ENCODE data around the gene DNAJC27.

DNA sequence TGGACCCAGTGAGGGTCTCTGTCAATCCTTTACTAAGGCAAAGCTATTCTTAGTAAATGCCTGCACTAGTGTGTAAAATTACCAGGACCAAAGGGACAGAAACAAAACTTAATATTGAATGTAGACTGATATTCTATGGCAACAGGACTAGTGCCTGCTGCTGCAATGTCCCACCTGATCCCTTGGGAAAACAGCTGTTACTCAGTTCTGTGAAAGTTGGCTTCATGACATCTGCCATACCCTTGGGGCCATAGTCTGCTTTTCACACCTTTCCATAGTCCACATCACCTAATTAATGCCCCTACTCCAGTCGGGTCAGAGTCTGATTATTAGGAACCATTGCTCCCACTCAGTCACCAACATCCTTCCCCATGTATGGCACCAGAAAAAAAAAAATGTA, 14.5 kb downstream of the DNAJC27 start:
- TF ChIP-seq ATF1 (CRISPR knock-in tag; IDR thresholded peaks at IDR 0.05) (no peak), ZNF232 (CRISPR knock-in tag; IDR thresholded peaks at IDR 0.05) (no peak), SP1 (CRISPR knock-in tag; conservative IDR thresholded peaks at IDR 0.05) (no peak), GABPB1 (CRISPR knock-in tag; IDR thresholded peaks at IDR 0.05) (no peak)
- TF ChIP-seq, protein P1, sequence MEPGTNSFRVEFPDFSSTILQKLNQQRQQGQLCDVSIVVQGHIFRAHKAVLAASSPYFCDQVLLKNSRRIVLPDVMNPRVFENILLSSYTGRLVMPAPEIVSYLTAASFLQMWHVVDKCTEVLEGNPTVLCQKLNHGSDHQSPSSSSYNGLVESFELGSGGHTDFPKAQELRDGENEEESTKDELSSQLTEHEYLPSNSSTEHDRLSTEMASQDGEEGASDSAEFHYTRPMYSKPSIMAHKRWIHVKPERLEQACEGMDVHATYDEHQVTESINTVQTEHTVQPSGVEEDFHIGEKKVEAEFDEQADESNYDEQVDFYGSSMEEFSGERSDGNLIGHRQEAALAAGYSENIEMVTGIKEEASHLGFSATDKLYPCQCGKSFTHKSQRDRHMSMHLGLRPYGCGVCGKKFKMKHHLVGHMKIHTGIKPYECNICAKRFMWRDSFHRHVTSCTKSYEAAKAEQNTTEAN (CRISPR knock-in tag; IDR thresholded peaks at IDR 0.05): no peak
- TF ChIP-seq, protein P2, sequence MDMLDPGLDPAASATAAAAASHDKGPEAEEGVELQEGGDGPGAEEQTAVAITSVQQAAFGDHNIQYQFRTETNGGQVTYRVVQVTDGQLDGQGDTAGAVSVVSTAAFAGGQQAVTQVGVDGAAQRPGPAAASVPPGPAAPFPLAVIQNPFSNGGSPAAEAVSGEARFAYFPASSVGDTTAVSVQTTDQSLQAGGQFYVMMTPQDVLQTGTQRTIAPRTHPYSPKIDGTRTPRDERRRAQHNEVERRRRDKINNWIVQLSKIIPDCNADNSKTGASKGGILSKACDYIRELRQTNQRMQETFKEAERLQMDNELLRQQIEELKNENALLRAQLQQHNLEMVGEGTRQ (CRISPR knock-in tag; IDR thresholded peaks at IDR 0.05): no peak
- TF ChIP-seq, protein P3, sequence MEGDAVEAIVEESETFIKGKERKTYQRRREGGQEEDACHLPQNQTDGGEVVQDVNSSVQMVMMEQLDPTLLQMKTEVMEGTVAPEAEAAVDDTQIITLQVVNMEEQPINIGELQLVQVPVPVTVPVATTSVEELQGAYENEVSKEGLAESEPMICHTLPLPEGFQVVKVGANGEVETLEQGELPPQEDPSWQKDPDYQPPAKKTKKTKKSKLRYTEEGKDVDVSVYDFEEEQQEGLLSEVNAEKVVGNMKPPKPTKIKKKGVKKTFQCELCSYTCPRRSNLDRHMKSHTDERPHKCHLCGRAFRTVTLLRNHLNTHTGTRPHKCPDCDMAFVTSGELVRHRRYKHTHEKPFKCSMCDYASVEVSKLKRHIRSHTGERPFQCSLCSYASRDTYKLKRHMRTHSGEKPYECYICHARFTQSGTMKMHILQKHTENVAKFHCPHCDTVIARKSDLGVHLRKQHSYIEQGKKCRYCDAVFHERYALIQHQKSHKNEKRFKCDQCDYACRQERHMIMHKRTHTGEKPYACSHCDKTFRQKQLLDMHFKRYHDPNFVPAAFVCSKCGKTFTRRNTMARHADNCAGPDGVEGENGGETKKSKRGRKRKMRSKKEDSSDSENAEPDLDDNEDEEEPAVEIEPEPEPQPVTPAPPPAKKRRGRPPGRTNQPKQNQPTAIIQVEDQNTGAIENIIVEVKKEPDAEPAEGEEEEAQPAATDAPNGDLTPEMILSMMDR (IDR thresholded peaks at IDR 0.05): no peak
- TF ChIP-seq, protein P4, sequence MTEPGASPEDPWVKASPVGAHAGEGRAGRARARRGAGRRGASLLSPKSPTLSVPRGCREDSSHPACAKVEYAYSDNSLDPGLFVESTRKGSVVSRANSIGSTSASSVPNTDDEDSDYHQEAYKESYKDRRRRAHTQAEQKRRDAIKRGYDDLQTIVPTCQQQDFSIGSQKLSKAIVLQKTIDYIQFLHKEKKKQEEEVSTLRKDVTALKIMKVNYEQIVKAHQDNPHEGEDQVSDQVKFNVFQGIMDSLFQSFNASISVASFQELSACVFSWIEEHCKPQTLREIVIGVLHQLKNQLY (CRISPR knock-in tag; IDR thresholded peaks at IDR 0.05): no peak

Measured in WTC11 (cell line).